ENCODE measurements around the gene NPLOC4. TPM values are rescaled to one million over a fixed set of nuclear protein-coding genes. Genes with fewer than 3 reads are reported as not detected.

NPLOC4 gene
- total and polyA plus RNA-seq, 2 of the 13 experiments (the other 11 are each of a cell fraction or from before 2014, with no cell fraction given), result 57.0 to 97.0 TPM

GRCh38 chr17:81666342-81667191 is 29.7 kb upstream of the NPLOC4 start, which contains the start of the genes CCDC137 and OXLD1:
Gene CCDC137 (plus strand): TSS chr17:81666737. CDS start chr17:81666767, 30 bp downstream.
Gene OXLD1 (minus strand): TSS chr17:81666605. CDS start chr17:81666577, 28 bp downstream.
- H4K20me1 ChIP-seq (ENCODE audit: insufficient read depth, low read length), result no peaks in the 10 kb centered on the region
- ChIA-PET CTCF (ENCODE audit: low intra/inter-chr PET ratio, low total read pairs) (no interaction called here), POLR2A (interaction anchor here (0.6 to 6.3 kb wide), 19 partner anchors 9 to 429 kb away, joined by 3 to 68 read pairs (median 5); partner anchors contain the start of genes ARL16, FAAP100, HGS and MCRIP1)
- intact Hi-C loops (cut with micrococcal nuclease; ENCODE audit: unreplicated experiment), result loop anchor here (2.0 to 5.0 kb wide), 2 partner anchors 30 to 36 kb away; partner anchors contain the start of genes MRPL12, NPLOC4 and TSPAN10
- peak within 1 kb of the TSS; percentile 86 to 98 (median 96) for H3K4me3 ChIP-seq (replicated peaks in 1 of 3; ENCODE audit: insufficient read depth in 1 of 3, low read depth in 2 of 3, low read length in 3 of 3)
- BruUV-seq (replicated peaks), result no TSS peak
- H2AFZ ChIP-seq (ENCODE audit: low read length), result no peak within 1 kb of the TSS
- in situ Hi-C loops (cut with HindIII; ENCODE audit: extremely low pct_ligation_motif_present, low pct_unique_long_range_greater_than_20kb), result no loop called here
- H3K79me2 ChIP-seq (ENCODE audit: insufficient read depth, low read length), result peaks cover 30% of the 10 kb centered on the region
- DNase-seq (ENCODE audit: low spot score) (peak; percentile 94), FAIRE-seq (peak; percentile 96), ATAC-seq (peak; percentile 97)
- H3K9me3 ChIP-seq (ENCODE audit: low read length), result no peaks in the 10 kb centered on the region
- peak within 1 kb of the TSS; percentile 92 for H3K4me2 ChIP-seq (ENCODE audit: low read depth, low read length)
- H3K4me1 ChIP-seq (ENCODE audit: insufficient read depth, low read length), result peaks cover 27% of the 10 kb centered on the region
- H3K36me3 ChIP-seq (replicated peaks in 1 of 2; ENCODE audit: control insufficient read depth in 1 of 2, insufficient read depth in 2 of 2, low read length in 2 of 2), result peaks cover 14 to 29% of the 10 kb centered on the region in 2 experiments
- WGBS (ENCODE audit: low lambda C conversion rate), result 0% methylated on average over 35 of the region's 96 CpGs
- H3K9ac ChIP-seq (ENCODE audit: insufficient read depth, low read depth, low read length), result peak within 1 kb of the TSS; percentile 92
- no peaks in the 10 kb centered on the region; a peak in 1 of 5 replicates for H3K27me3 ChIP-seq (ENCODE audit: control insufficient read depth in 1 of 2, insufficient read depth in 2 of 2, low read length in 2 of 2)
- peak within 1 kb of the TSS; percentile 81 for H3K27ac ChIP-seq (ENCODE audit: extremely low read length, insufficient read depth, low read length)
- TF ChIP-seq REL (CRISPR knock-in tag; conservative IDR thresholded peaks at IDR 0.05) (peak; percentile 88; the same call in 1 of the 2 replicates), ATF3 (CRISPR knock-in tag; IDR thresholded peaks at IDR 0.05) (no peak; the same call in none of the 2 replicates), ZNF225 (CRISPR knock-in tag; IDR thresholded peaks at IDR 0.05) (peak; percentile 75), KLF13 (CRISPR knock-in tag; IDR thresholded peaks at IDR 0.05) (peak; percentile 72; the same call in 1 of the 2 replicates), MAZ (IDR thresholded peaks at IDR 0.05; ENCODE audit: borderline replicate concordance, low read depth, low read length) (no peak), MAZ (CRISPR knock-in tag; IDR thresholded peaks at IDR 0.05; ENCODE audit: low read depth) (peak; percentile 92), ZBTB34 (CRISPR knock-in tag; IDR thresholded peaks at IDR 0.05) (no peak; the same call in 1 of the 2 replicates), ZNF879 (CRISPR knock-in tag; IDR thresholded peaks at IDR 0.05) (peak; percentile 19; the same call in 1 of the 2 replicates), CSRNP1 (CRISPR knock-in tag; IDR thresholded peaks at IDR 0.05) (peak; percentile 78), EEA1 (CRISPR knock-in tag; IDR thresholded peaks at IDR 0.05; ENCODE audit: borderline replicate concordance) (peak; percentile 61; the same call in 1 of the 2 replicates), FOXA1 (IDR thresholded peaks at IDR 0.05) (no peak), FOXA1 (CRISPR knock-in tag; IDR thresholded peaks at IDR 0.05) (no peak; the same call in 1 of the 2 replicates), ZNF768 (CRISPR knock-in tag; IDR thresholded peaks at IDR 0.05) (peak; percentile 68; the same call in 1 of the 2 replicates), NCOA1 (CRISPR knock-in tag; IDR thresholded peaks at IDR 0.05) (no peak), ETV6 (CRISPR knock-in tag; conservative IDR thresholded peaks at IDR 0.05) (0 out of 2 replicates have a peak, but pooled peaks have one; percentile 26), ZNF589 (CRISPR knock-in tag; conservative IDR thresholded peaks at IDR 0.05) (peak; percentile 74; the same call in 1 of the 2 replicates), ZNF792 (CRISPR knock-in tag; IDR thresholded peaks at IDR 0.05) (no peak; the same call in 1 of the 2 replicates), ZNF263 (CRISPR knock-in tag; IDR thresholded peaks at IDR 0.05) (0 out of 2 replicates have a peak, but pooled peaks have one; percentile 45), IRX3 (CRISPR knock-in tag; IDR thresholded peaks at IDR 0.05; ENCODE audit: borderline replicate concordance, low read depth) (no peak), ZNF746 (CRISPR knock-in tag; IDR thresholded peaks at IDR 0.05) (no peak), HHEX (CRISPR knock-in tag; IDR thresholded peaks at IDR 0.05) (no peak; the same call in 1 of the 2 replicates), HOXA9 (CRISPR knock-in tag; IDR thresholded peaks at IDR 0.05; ENCODE audit: borderline replicate concordance) (no peak)

Measured in HepG2 (cell line).